NOMO-1 treated with dmso at 0.1 percent for 144 hours (cell line): Measurements from ENCODE around the gene AGAP1.

Source experiments
- DNase-seq: peaks from one replicate; lab custom pipeline; 2025; ENCODE audit not compliant: unreplicated experiment; lab: John Stamatoyannopoulos, UW

The AGAP1 gene

GRCh38 chr2:235793163-235793752 is 299.4 kb downstream of the AGAP1 start:
- no peak for DNase-seq

GRCh38 chr2:235799281-235799680 is 305.4 kb downstream of the AGAP1 start:
- no peak for DNase-seq

- no peak for DNase-seq
These were observed 308.7 kb downstream of the AGAP1 start for GRCh38 chr2:235802542-235802941.

GRCh38 chr2:235803028-235803427 is 309.2 kb downstream of the AGAP1 start:
- no peak for DNase-seq

GRCh38 chr2:235804676-235805075 is 310.8 kb downstream of the AGAP1 start:
- DNase-seq = no peak

GRCh38 chr2:235806986-235807750 is 313.3 kb downstream of the AGAP1 start:
- no peak for DNase-seq

- DNase-seq = no peak
These were observed 314.5 kb downstream of the AGAP1 start for GRCh38 chr2:235808366-235808765.

- no peak for DNase-seq
These were observed 316.4 kb downstream of the AGAP1 start for GRCh38 chr2:235810252-235810651.

- no peak for DNase-seq
These were observed 317.0 kb downstream of the AGAP1 start for GRCh38 chr2:235810846-235811245.

- no peak for DNase-seq
These were observed 317.8 kb downstream of the AGAP1 start for GRCh38 chr2:235811446-235812184.

GRCh38 chr2:235812185-235812665 is 318.4 kb downstream of the AGAP1 start:
- DNase-seq = no peak

- no peak for DNase-seq
These were observed 319.6 kb downstream of the AGAP1 start for GRCh38 chr2:235813398-235813797.

- no peak for DNase-seq
These were observed 326.7 kb downstream of the AGAP1 start for GRCh38 chr2:235820571-235820970.

GRCh38 chr2:235824331-235824730 is 330.5 kb downstream of the AGAP1 start:
- DNase-seq = no peak

GRCh38 chr2:235825946-235826345 is 332.1 kb downstream of the AGAP1 start:
- DNase-seq = no peak

- DNase-seq = no peak
These were observed 333.0 kb downstream of the AGAP1 start for GRCh38 chr2:235826826-235827225.

GRCh38 chr2:235827585-235827992 is 333.7 kb downstream of the AGAP1 start:
- DNase-seq = no peak

GRCh38 chr2:235829726-235830125 is 335.9 kb downstream of the AGAP1 start:
- no peak for DNase-seq

GRCh38 chr2:235831755-235832154 is 337.9 kb downstream of the AGAP1 start:
- DNase-seq = no peak

GRCh38 chr2:235832941-235833340 is 339.1 kb downstream of the AGAP1 start:
- no peak for DNase-seq

GRCh38 chr2:235833971-235834620 is 340.3 kb downstream of the AGAP1 start:
- no peak for DNase-seq
